CD4-positive, CD25-positive, alpha-beta regulatory T cell (primary cell): Measurements from ENCODE around the gene OR2T27. TPM values are rescaled to one million over a fixed set of nuclear protein-coding genes. Genes with fewer than 3 reads are reported as not detected.
"Not testable (repeated sequence)": the region's sequence is repeated elsewhere in the genome, so short reads cannot be mapped to it uniquely, and the experiment has no call there.

Experiments used
- ATAC-seq, 2 donors: fragments of 150-1000 bp; cut with Tn5 transposase; one replicate each; pipeline ENCODE4 v1.10.0; 2021; ENCODE audit warnings: low read depth in 2 of 2, moderate number of reproducible peaks in 2 of 2, moderate library complexity in 1 of 2
- DNase-seq, 3 donors: peaks; one replicate each; pipeline versions ENCODE4 v3.0.0 to v3.0.0-alpha.2; 2012 to 2022; ENCODE audit warnings: mixed read lengths in 1 of 3
- H3K27ac ChIP-seq: one replicate; pipeline ENCODE4 v1.7.0; 2013; ENCODE audit warnings: mild to moderate bottlenecking, low read length; ENCODE audit not compliant: insufficient read depth, poor library complexity, severe bottlenecking
- H3K27me3 ChIP-seq: one replicate; pipeline ENCODE4 v1.7.0; 2013; ENCODE audit warnings: low read length; ENCODE audit not compliant: control insufficient read depth, insufficient read depth
- H3K36me3 ChIP-seq: one replicate; pipeline ENCODE4 v1.7.0; 2013; ENCODE audit warnings: mild to moderate bottlenecking, low read length, moderate library complexity; ENCODE audit not compliant: control insufficient read depth, insufficient read depth
- H3K4me1 ChIP-seq: 2 replicates; pipeline ENCODE4 v1.7.0; 2013; ENCODE audit warnings: mild to moderate bottlenecking, low read length; ENCODE audit not compliant: insufficient read depth, control insufficient read depth, poor library complexity, severe bottlenecking
- H3K4me3 ChIP-seq: one replicate; pipeline ENCODE4 v1.7.0; 2013; ENCODE audit warnings: low read depth, mild to moderate bottlenecking, low read length, moderate library complexity
- H3K9me3 ChIP-seq, 2 experiments: 1 replicate in 1 of 2; 2 replicates in 1 of 2; pipeline ENCODE4 v1.7.0; 2013; ENCODE audit warnings: low read length in 2 of 2, mild to moderate bottlenecking in 1 of 2, moderate library complexity in 1 of 2; ENCODE audit not compliant: control insufficient read depth in 2 of 2
- H3K27ac Mint-ChIP-seq, 3 donors: one replicate each; pipeline ENCODE4 v1.8.0; 2020 to 2022; ENCODE audit warnings: mild to moderate bottlenecking in 3 of 3, mixed read lengths in 3 of 3, moderate library complexity in 2 of 3
- H3K27me3 Mint-ChIP-seq: one replicate; pipeline ENCODE4 v1.8.0; 2022; ENCODE audit warnings: mild to moderate bottlenecking, mixed read lengths
- H3K36me3 Mint-ChIP-seq: one replicate; pipeline ENCODE4 v1.8.0; 2020; ENCODE audit warnings: mixed read lengths
- H3K4me1 Mint-ChIP-seq, 4 donors: one replicate each; pipeline ENCODE4 v1.8.0; 2020 to 2022; ENCODE audit warnings: mixed read lengths in 4 of 4, mild to moderate bottlenecking in 1 of 4
- H3K4me3 Mint-ChIP-seq, 4 donors: one replicate each; pipeline ENCODE4 v1.8.0; 2020 to 2022; ENCODE audit warnings: mild to moderate bottlenecking in 4 of 4, mixed read lengths in 4 of 4, moderate library complexity in 3 of 4
- H3K9me3 Mint-ChIP-seq, 7 donors: one replicate each; pipeline ENCODE4 v1.8.0; 2020 to 2022; ENCODE audit warnings: mixed read lengths in 7 of 7, mild to moderate bottlenecking in 3 of 7, moderate library complexity in 2 of 7
- polyA plus RNA-seq, 4 donors: library from polyadenylated mRNA; unstranded; fragments of 300-500 nt; fragmentation: Illumina TruSeq; gene quantifications; one replicate each; pipeline ENCODE4 v1.2.3, GENCODE V29; 2021
- total RNA-seq: library from RNA; stranded (reverse); gene quantifications from one replicate; pipeline ENCODE4 v1.2.3, GENCODE V29; 2022

OR2T27 gene
- total and polyA plus RNA-seq, 5 donors from 2014 or later: not detected

DNA sequence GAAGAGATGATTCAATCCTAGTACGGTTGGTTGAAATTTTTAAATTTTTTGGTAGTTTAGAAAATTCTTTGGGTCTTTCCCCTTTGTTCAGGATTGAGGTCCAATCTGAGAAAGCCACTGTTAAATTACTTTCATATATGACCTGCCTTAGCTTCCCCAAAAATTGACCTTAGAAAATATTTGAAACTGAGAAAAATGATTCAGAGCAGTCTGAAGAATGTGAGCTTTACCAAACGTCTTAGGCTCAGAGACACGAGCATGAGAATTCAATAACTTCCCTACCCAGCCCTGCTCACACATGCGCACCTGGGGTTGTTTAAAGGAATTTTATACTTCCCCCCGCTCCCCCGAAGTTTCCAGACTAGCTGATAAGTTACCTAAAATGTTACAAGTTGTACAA lies 1.5 kb upstream of the OR2T27 start:
- H3K36me3 Mint-ChIP-seq, H3K4me3 ChIP-seq, H3K9me3 ChIP-seq, DNase-seq, H3K4me1 Mint-ChIP-seq, ATAC-seq, H3K27ac ChIP-seq, H3K36me3 ChIP-seq, H3K9me3 Mint-ChIP-seq, H3K27me3 Mint-ChIP-seq, H3K4me1 ChIP-seq, H3K27ac Mint-ChIP-seq, H3K4me3 Mint-ChIP-seq, H3K27me3 ChIP-seq: not testable (repeated sequence)

DNA sequence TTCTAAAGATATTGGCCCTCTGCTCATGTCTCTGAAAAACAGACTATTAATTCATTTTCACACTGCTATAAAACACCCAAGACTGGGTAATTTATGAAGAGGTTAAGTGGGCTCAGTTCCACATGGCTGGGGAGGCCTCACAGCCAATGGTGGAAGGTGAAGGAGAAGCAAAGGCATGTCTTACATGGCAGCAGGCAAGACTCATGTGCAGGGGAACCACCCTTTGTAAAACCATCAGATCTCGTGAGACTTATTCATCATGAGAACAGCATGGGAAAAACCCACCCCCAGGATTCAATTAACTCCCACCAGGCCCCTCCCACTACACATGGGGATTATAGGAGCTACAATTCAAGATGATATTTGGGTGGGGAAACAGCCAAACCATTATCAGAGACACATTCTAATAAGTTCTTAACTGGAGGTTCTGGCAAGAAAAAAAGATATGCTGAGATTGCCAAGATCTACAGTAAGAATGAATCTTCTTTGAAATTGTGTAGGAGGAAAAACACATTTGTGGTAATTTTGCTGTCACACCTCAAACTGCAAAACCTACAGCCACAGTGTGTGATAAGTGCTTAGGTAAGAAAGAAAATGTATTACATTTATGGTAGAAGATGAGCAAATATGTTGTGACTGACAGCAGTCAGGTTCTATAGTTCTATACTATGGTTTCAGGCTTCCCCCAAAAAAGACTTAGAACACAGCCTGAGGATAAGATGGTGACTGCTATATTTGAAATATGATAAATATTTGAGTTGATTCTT lies 6.4 kb downstream of the OR2T27 start:
- not testable (repeated sequence) for ATAC-seq, H3K4me3 ChIP-seq, H3K9me3 Mint-ChIP-seq, H3K36me3 ChIP-seq, H3K4me1 ChIP-seq, H3K27ac ChIP-seq, H3K4me3 Mint-ChIP-seq, H3K27me3 ChIP-seq, H3K27ac Mint-ChIP-seq, H3K36me3 Mint-ChIP-seq, H3K4me1 Mint-ChIP-seq, DNase-seq, H3K9me3 ChIP-seq, H3K27me3 Mint-ChIP-seq

DNA sequence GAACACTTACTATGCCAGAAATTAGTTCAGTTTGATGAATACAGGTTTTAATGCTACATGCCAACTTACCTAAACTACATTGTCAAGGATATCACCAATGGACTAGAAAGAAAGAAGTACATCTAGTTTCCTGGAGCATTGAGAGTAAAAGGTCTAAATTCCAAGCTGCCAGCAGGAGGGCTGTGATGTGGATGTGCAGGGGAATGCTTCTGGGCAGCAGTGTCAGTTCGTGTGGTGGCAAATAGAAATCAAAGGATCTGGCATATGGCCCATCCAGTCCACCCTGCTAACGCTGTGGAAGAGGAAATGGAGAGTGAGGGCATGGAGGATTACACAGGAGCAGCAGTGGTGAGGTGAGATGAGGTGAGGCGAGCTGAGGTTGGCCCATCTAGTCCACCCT lies 10.2 kb downstream of the OR2T27 start, which contains the start of gene OR2T35:
Gene OR2T35, minus strand, starts transcription at position 101 of the 400 bp plus-strand sequence. CDS start 6,020 bp downstream, outside the sequence.
- not testable (repeated sequence) for H3K9me3 ChIP-seq, DNase-seq, H3K27ac Mint-ChIP-seq, H3K27ac ChIP-seq, H3K36me3 Mint-ChIP-seq, ATAC-seq, H3K4me1 Mint-ChIP-seq, H3K4me1 ChIP-seq, H3K27me3 ChIP-seq, H3K9me3 Mint-ChIP-seq, H3K4me3 ChIP-seq, H3K4me3 Mint-ChIP-seq, H3K36me3 ChIP-seq, H3K27me3 Mint-ChIP-seq

DNA sequence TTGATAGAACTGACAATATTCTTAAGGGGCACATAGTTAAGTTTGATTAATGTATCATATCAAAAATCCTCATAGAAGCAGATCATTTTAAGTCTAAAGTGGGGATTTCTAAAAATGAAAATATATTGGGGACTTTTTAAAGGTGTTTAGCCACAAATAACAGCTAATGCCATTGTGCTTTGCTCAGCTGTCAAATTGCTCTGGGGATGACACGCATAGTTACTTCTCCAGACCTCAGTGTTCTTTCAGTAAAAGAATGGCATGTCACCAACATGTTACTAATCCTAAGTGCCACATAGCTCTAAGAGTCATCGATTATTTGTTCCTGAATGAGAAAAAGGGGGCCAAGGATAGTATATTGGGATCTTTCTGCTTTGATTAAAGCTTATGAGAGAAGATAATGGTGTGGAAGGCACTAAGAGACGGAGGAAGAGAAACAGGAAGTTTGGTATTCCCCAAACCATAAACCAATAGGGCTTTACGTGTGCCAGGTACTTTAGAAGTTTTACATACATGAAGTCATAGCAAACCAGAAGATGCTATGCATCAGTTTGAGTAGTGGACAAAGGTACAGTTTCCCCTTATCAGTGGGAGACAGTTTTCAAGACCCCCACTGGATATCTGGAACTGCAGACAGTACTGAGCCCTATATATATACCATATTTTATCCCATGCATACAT lies 12.2 kb downstream of the OR2T27 start:
- H3K27ac Mint-ChIP-seq, H3K4me1 Mint-ChIP-seq, H3K4me3 Mint-ChIP-seq, H3K36me3 ChIP-seq, ATAC-seq, H3K9me3 Mint-ChIP-seq, DNase-seq, H3K27me3 Mint-ChIP-seq, H3K9me3 ChIP-seq, H3K4me3 ChIP-seq, H3K27ac ChIP-seq, H3K36me3 Mint-ChIP-seq, H3K27me3 ChIP-seq, H3K4me1 ChIP-seq: not testable (repeated sequence)

DNA sequence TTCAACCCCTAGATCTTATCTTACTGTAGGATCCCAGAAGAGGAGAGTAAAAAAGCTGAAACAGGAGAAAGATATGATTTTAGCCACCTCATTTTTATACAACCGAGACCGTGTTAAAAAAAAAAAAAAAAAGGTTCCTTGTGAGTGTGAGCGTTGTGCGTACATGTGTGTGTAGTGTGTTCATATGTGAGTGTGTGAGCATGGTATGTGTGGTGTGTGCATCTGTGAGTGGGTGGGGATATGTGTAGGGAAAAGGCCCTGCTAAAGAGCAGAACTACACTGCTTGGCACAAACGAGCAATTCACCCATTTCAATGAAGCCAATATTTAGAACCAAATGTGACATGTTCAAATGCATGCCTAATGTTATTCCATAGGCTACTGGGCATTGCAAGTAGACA lies 13.7 kb downstream of the OR2T27 start:
- ATAC-seq, H3K27ac Mint-ChIP-seq, H3K27me3 Mint-ChIP-seq, H3K4me1 ChIP-seq, H3K9me3 Mint-ChIP-seq, DNase-seq, H3K36me3 ChIP-seq, H3K9me3 ChIP-seq, H3K4me3 ChIP-seq, H3K4me1 Mint-ChIP-seq, H3K27ac ChIP-seq, H3K27me3 ChIP-seq, H3K36me3 Mint-ChIP-seq, H3K4me3 Mint-ChIP-seq: not testable (repeated sequence)

DNA sequence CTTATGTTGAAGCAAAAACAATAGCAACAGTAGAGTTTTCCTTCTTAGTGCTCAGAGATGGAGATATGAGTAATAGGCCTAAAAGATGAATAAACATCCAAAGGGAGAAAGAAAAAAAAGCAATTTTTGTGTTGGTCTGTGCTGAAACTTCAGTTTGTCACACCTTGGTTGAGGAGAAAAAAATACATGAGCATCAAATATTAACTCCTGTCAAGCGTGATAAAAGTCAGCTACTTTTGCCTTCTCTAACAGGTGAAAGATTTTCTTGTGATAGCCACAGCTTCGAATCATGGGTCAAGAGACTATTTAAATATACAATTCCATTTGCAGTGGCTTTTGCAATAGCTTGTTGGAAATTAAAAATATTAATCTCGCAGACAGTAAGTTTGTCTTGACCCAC lies 14.4 kb downstream of the OR2T27 start:
- H3K9me3 ChIP-seq, H3K4me3 Mint-ChIP-seq, H3K27me3 ChIP-seq, ATAC-seq, H3K27ac Mint-ChIP-seq, H3K27me3 Mint-ChIP-seq, H3K27ac ChIP-seq, H3K9me3 Mint-ChIP-seq, H3K4me3 ChIP-seq, DNase-seq, H3K4me1 Mint-ChIP-seq, H3K4me1 ChIP-seq, H3K36me3 Mint-ChIP-seq, H3K36me3 ChIP-seq: not testable (repeated sequence)

DNA sequence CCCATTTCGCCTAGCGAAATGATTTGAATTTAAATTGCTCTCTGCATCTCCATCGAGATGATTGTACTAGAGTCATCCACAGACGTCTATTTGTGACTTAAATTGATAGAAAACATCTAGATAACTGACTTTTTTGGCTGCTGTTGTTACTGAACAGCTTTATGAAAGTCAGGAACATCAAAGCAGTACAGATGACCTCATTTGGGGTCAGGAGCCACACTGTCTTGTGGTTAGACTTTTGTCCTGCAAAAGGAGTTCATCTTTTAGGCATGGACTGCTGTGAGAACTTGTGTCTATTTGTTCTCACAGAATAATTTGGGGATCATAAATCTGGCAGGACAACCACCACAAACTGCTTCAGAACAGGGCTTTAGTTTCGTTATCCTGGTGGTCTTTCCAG lies 15.7 kb downstream of the OR2T27 start:
- H3K27me3 Mint-ChIP-seq, DNase-seq, H3K4me3 ChIP-seq, H3K27ac ChIP-seq, H3K27ac Mint-ChIP-seq, H3K9me3 ChIP-seq, H3K4me1 ChIP-seq, H3K4me3 Mint-ChIP-seq, H3K4me1 Mint-ChIP-seq, H3K36me3 Mint-ChIP-seq, H3K27me3 ChIP-seq, H3K9me3 Mint-ChIP-seq, H3K36me3 ChIP-seq, ATAC-seq: not testable (repeated sequence)

DNA sequence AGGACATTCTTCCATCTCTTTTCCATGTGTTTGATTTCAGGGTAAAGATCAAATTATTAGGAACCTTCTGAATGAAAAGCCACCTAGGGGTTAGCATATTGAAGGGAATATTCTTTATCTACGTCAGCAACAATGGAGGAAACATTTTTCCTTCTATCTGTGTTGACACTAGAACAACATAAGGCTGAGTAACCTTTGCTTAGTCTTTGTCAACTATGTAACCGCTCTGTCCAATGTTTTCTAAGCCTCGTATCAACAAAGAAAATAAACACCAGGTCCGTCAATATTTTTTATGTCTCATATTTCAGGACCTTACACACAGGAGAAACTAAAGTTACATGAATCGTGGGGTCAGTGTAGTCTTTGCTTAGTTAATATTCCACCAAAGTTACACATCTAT lies 18.7 kb downstream of the OR2T27 start:
- not testable (repeated sequence) for H3K4me1 Mint-ChIP-seq, H3K27ac ChIP-seq, H3K36me3 ChIP-seq, DNase-seq, H3K9me3 ChIP-seq, H3K4me1 ChIP-seq, H3K27me3 ChIP-seq, H3K4me3 Mint-ChIP-seq, H3K4me3 ChIP-seq, H3K27ac Mint-ChIP-seq, H3K36me3 Mint-ChIP-seq, H3K9me3 Mint-ChIP-seq, ATAC-seq, H3K27me3 Mint-ChIP-seq
